WI38 (cell line): ENCODE measurements around the gene KCNAB2.

Experiments used
- H3K4me3 ChIP-seq: 2 replicates; pipeline ENCODE4 v1.5.1; 2011; ENCODE audit warnings: low read depth, mild to moderate bottlenecking, control low read depth, low read length
- CTCF ChIP-seq: IDR thresholded peaks from 2 replicates; pipeline ENCODE4 v1.5.1; 2012; ENCODE audit warnings: low read depth, mild to moderate bottlenecking, control low read depth, low read length

The KCNAB2 gene

DNA sequence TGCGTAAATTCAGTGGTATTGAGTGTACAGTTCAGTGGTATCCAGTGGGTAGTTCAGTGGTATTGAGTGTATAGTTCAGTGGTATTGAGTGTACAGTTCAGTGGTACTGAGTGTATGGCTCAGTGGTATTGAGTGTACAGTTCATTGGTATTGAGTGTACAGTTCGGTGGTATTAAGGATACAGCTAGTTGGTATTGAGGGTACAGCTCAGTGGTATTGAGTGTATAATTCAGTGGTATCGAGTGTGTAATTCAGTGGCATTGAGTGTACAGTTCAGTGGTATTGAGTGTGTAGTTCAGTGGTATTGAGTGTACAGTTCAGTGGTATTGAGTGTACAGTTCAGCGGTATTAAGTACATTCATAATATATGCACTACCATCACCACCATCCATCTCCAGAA is 23.5 kb upstream of the KCNAB2 start:
- no peak overlapping the region for H3K4me3 ChIP-seq
- no peak for TF ChIP-seq CTCF

DNA sequence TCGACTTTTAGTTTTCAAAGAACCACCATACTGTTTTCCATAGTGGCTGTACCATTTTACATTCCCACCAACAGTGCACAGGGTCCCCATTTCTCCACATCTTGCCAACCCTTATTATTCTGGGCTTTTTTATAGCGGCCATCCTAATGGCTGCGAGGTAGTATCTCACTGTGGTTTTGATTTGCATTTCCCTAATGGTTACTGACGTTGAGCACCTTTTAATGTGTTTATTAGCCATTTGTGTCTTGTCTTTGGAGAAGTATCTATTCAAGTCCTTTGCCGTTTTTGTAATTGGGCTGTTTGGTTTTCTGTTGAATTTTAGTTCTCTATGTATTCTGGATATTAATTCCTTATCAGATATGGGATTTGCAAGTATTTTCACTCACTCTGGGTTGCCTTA is 22.3 kb upstream of the KCNAB2 start:
- H3K4me3 ChIP-seq = no peak overlapping the region

GRCh38 chr1:6024376-6024775 is 21.3 kb upstream of the KCNAB2 start:
- H3K4me3 ChIP-seq = no peak overlapping the region
- TF ChIP-seq CTCF = no peak

More for the DNA sequence above, 22.3 kb upstream of the KCNAB2 start:
- TF ChIP-seq CTCF = no peak

GRCh38 chr1:6025269-6026094 is 20.2 kb upstream of the KCNAB2 start:
- H3K4me3 ChIP-seq = no peak overlapping the region
- no peak for TF ChIP-seq CTCF

GRCh38 chr1:6026095-6026809 is 19.4 kb upstream of the KCNAB2 start:
- no peak for TF ChIP-seq CTCF
- no peak overlapping the region for H3K4me3 ChIP-seq

DNA sequence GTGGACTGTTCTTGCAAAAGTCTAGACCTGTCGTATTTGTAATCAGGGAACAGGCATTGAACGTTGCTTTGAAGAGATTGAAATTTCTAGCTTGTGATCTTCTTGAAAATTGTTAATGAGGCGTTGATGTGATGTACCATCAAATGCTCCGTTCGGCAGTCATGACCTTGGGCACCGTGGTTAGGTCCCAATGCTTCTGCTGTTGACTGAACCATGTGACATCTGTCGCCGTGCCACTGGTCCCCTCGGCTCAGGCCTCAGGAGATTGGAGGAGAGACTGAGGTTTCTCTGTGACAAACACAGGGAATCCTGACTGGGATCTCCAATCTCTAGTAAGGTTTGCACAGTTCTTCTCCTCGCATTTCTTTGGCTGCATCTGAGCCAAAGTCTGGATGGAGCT is 18.1 kb upstream of the KCNAB2 start:
- no peak overlapping the region for H3K4me3 ChIP-seq
- no peak for TF ChIP-seq CTCF

GRCh38 chr1:6028042-6028850 is 17.4 kb upstream of the KCNAB2 start:
- no peak for TF ChIP-seq CTCF
- H3K4me3 ChIP-seq = no peak overlapping the region
